ENCODE results near the gene SOX13.
"Not testable (repeated sequence)": the region's sequence is repeated elsewhere in the genome, so short reads cannot be mapped to it uniquely, and the experiment has no call there.

The SOX13 gene

DNA sequence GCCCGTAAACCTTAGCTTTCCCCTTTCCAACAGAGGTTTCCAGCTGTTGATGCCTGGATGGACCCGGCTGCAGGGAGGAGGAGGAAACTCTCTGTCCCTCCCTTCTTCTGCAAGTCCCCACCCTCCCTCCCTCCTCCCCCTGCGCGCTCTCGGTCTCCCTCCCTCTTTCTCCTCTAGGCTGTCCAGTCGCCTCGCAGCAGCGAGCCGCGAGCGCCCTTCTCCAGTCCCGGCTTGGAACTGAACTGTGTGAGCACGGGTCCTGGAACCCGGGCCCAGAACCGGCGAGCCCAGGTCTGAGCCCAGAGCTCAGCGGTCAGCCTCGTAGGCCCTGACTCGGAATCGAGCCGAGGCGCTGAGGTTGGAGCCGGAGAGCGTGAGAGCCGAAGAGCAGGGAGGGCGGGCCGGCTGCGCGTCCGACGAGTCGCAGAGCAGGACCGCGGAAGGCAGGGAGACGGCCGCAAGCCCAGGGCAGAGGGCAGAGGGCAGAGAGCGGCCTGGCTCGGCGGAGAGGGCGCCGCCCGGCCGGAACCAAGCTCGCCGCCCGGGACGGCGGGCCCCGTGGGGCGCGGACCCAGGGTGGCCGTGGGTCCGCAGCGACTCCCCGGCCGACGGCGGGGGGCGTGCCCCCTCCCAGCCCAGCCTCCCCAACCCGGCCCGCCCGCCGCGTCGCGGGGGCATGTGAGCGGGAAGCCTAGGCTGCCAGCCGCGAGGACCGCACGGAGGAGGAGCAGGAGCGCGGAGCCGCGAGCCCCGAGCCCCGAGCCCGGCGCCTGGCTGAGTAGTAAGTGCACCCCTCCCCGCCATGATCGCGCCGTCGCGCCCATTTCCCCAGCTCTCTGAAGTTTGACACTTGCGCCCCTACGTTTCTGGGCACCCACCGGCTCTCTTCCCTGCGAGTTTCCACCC, at the start of gene SOX13:
Gene SOX13 (plus strand): TSS at position 185 of the 906 bp plus-strand sequence. CDS start 39,801 bp downstream, outside the sequence.
- peak; percentile 94 for DNase-seq

DNA sequence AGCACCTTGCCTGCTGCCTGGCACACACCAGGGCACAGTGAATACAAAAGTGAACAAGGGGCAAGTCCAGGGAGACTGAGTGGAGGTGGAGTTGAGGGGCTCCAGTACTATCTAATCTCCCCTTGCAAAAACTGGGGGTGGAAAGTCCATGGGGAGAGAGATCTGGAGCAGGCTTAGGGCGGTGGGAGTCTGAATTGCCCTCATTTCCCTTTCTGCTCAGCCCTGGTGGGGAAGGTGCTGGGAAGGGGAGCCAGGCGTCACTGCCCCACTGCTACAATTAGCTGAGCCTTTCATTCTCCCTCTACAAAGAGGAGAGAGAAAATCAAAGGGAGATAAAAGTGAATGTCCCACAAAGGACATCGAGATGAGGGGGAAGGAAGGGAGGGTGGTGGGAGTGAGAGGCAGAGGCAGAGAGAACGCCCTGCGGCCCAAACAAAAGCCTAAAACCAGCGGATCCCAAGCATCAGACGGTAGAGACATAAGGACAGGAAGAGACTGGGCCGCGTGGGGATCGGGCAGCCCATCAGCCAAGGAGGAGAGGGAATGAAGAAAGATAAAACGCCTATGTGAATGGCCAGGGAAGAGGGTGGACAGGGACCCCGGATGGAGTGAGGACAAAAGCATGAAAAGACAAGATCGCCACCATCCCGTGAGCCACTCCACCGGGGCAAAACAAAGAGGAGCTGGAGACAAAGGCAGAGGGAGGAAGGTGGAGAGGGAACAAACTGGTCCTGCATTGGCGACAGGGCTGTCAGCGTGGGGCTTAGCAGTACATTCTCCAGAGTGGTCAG, 46.8 kb upstream of the SOX13 start:
- peak; percentile 8 for DNase-seq

- DNase-seq = no peak
Observed at GRCh38 chr1:204027446-204027845, 45.5 kb upstream of the SOX13 start.

DNA sequence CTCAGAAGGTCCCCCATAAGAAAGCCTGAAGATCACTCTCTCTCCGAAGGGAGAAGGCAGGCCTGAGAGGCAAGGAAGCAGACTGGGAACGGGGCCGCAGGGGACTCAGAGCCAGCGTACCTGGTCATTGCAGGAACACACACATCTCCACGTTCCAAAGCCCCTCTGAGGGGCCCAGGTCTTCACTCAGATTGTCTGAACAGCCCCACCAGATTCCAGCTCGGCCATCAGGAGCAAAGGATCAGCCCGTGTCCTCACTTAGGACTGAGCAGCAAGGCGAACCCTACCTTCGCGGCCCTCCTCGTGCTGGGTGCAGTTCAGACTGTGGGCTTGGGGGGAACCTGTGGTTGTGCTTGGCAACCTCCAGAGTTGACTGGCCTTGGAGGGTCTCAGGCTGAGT, 43.9 kb upstream of the SOX13 start:
- DNase-seq = no peak

DNA sequence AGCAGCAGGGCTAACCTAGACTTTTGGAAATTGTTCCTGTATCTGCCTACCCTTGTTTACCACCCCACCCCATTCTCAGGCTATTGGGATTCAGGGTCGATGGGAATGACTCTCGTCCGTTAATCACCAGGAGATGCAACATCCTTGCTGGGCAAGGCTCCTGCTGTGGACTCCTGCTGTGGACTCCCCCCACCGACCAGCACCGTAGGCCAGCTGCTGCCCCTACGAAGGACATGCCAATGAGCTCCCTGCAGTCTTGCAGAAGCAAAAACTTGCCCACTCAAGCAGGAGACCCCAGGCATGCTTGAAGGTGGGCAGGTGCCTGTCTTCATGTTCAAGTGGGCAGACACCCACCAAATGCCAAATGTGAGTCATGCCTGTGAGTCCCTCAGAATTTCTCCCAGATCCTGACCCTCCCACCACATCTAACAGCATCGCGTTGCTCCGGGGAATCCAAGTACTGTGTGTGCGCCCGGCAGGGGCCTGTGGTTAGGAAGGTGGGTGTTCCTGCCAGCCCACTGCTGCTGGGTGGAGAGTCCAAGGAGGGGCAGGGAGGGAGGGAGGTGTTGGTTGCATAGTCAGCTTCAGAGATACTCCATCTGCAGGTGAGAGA, 41.7 kb upstream of the SOX13 start:
- DNase-seq = no peak

- no peak for DNase-seq
Observed at GRCh38 chr1:204032642-204033235, 40.2 kb upstream of the SOX13 start.

DNA sequence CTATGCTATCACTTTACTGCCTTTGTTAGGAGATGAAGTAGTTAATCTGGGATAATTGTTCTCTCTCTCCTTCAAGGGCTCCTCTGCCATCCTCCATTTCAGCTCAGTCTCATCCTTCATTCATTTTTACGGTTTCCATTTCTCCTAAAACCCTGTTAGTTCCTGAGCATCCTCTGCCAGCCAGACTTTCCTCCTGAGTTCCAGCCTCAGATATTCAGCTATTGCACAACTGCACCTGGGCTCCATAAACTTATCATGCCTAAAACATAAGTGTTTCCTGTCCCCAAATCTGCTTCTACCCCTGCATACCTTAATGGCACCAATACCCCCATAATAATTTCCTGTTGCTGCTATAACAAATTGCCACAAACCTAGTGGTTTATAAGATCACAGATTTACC, 39.6 kb upstream of the SOX13 start:
- no peak for DNase-seq

GRCh38 chr1:204036882-204037655, 35.8 kb upstream of the SOX13 start:
- peak; percentile 19 for DNase-seq

DNA sequence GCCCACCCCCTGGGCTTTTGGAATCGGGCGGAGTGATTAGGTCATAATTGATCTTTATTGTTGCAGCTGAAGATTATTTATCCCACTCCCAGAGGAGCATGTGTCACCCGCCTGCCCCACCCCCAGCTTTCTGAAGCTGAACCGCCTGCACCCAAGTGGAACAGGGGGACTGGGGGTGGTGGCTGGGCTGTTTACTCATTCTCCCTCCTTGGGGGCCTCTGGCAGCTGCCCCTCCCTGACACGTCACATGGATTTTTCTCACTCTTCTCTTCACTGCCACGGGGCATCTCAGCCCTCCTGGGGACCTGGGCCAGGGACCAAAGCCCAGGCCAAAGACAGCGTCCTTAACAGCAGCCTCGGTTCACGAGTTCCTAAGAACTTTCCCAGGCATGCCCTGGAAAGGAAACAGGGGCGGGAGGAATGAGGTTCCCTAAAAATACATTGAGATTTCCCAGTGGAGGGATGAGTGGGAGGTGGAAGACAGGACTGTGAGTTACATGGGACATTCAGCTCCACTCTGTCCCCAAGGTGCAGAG, 31.6 kb upstream of the SOX13 start:
- DNase-seq = peak; percentile 23

DNA sequence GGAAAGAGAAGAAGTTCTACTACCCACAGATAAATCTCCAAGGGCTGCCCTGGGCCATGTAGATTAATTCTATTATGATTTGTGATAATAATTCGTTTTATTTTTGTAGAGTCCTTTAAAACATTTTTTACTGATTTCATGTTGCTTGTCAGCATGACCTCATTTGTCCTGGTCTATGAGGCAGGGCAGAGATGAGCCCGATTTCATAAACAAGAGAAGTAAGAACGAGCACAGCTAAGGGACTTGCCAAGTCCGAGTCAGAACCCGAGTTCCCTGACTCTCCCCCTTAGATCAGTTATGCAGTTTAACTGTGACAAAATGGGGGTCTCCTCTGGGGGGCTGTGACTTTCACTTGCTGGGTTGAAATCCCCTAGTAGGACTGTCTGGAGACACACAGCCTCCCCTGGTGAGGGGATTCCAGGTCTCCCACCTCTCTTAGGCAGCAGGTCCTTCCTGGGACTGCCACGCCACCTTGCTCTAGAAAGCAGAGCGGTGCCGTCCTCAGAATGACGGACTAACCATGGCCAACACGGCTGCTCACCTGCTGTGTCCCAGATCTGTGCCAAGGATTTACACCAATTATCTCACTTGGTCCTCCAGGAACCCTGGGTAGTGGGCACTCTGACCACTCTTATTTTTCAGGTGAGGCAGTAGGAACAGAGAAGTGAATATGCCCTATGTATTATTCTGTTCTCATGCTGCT, 31.0 kb upstream of the SOX13 start:
- DNase-seq = no peak

GRCh38 chr1:204042516-204042915, 30.4 kb upstream of the SOX13 start:
- no peak for DNase-seq

DNA sequence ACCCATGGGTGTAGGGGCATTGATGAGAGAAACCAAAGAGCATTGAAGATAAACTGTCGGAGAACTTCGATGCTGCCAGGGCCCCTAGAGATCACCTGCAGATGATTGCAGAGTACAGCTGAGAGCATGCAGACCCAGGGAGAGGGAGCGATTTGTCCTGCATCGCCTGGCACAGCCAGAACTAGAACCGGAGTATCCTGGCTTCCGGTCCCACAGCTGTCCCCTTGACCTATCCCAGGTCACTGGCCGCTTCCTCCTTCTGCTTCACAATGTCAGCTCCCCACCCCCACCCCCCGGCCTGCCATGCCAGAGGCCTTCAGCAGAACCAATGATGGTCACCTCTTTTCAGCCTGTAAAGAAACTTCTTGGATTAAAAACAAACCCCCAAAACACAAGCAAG, 29.2 kb upstream of the SOX13 start:
- DNase-seq = no peak

- no peak for DNase-seq
Observed at GRCh38 chr1:204044448-204044847, 28.5 kb upstream of the SOX13 start.

DNA sequence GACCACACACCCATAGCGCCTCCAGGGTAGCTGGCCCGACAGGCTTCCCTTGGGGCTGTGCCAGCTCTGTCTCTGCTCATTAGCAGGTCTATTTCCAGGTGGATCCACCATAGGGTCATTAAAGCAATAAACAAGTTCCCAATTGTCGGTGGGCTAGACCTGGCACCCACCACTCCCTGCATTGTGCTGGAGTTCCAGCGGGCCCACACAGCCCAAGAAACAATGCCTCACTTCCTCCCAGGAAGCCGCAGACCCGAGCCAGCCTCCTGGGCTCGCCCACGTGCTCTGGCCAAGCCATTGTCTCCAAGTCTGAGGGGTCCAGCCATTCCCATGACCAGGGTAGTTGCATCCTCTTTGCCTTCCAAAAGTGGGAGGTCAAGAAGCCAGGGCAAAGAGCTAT, 27.5 kb upstream of the SOX13 start:
- no peak for DNase-seq

- no peak for DNase-seq
Observed at GRCh38 chr1:204046346-204046745, 26.6 kb upstream of the SOX13 start.

DNA sequence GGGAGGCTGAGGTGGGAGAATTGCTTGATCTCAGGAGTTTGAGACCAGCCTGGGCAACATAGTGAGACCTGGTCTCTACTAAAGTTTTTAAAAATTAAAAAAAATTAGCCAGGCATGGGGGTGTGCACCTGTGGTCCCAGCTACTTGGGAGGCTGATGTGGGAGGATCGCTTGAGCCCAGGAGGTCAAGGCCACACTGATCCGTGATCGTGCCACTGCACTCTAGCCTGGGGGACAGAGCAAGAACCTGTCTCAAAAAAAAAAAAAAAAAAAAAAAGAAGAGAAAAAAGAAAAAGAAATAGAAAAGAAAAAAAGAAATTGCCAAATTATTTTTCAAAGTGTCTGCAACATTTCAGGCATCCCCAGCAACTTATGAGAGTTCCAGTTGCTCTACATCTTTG, 24.1 kb upstream of the SOX13 start:
- DNase-seq = not testable (repeated sequence)

- no peak for DNase-seq
Observed at GRCh38 chr1:204051258-204051657, 21.7 kb upstream of the SOX13 start.

DNA sequence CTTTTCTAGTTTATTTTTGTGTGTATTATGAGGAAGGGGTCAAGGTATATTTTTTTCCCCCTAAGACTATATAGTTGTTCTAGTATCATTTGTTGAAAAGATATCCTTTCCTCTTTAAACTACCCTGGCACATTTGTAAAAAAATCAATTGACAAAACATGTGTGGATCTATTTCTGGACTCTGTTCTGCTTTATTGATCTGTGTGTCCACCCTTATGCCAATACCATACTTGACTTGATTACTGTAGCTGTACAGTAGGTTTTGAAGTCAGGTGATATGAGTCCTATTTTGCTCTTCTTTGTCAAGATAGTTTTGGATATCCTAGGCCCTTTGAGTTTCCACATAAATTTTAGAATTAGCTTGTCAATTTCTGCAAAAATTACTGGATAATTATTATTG, 21.2 kb upstream of the SOX13 start:
- DNase-seq = no peak

- DNase-seq = no peak
Observed at GRCh38 chr1:204053893-204054292, 19.0 kb upstream of the SOX13 start.

- no peak for DNase-seq
Observed at GRCh38 chr1:204059970-204060369, 12.9 kb upstream of the SOX13 start.

DNA sequence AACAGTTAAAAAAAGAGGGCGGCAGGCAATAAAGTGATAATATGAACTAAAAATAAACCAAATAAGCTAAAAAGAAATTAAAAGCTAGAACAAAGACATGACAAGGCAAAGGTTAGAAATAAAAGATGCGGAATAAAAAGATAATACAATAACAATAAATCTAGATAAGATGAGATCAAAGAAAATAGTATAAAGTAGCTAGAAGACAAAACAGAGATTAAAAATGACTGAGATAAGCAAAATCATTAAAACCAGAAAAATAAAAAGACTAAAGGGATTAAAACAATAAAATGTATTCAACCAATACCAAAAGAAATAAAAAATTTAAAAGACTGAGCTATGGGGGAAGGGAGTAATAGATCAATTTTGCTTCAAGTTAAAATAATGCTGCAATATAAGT, 10.8 kb upstream of the SOX13 start:
- DNase-seq = no peak

All from eye (tissue), 1 donor.